ENCODE results near the gene CDKN2AIP.

GRCh38 chr4:183492791-183493222, 48.4 kb downstream of the CDKN2AIP start:
- TF ChIP-seq CTCF (IDR thresholded peaks at IDR 0.05) (no peak), POLR2A (IDR thresholded peaks at IDR 0.05) (no peak)
